HCT116 (cell line): Measurements from ENCODE around the gene KRI1. TPM values are rescaled to one million over a fixed set of nuclear protein-coding genes. Genes with fewer than 3 reads are reported as not detected.

Experiments used
- ATAC-seq: fragments of 200-7000 bp; cut with Tn5 transposase; 2 replicates; pipeline ENCODE4 v1.9.1; 2020; ENCODE audit warnings: mild to moderate bottlenecking, moderate library complexity
- BruUV-seq: library from RNA; stranded (reverse); fragments of 400-500 nt; replicated peaks from 2 replicates; lab custom pipeline; 2021; lab: Mats Ljungman, UMichigan
- CTCF ChIA-PET: fragments of 300-600 bp; sonication (Branson Sonifier 250); formaldehyde crosslinking; loops from one replicate; lab custom pipeline; 2021; ENCODE audit warnings: antibody characterized with exemption; lab: Charles Lee
- POLR2A ChIA-PET: fragments of 300-600, 350-600 bp; sonication (Branson Sonifier 250); formaldehyde crosslinking; loops from one replicate; lab custom pipeline; 2021; ENCODE audit warnings: antibody characterized with exemption; lab: Charles Lee
- RAD21 ChIA-PET, 2 experiments: fragments of 300-600 bp; sonication (Branson Sonifier 250); formaldehyde crosslinking; loops; one replicate each; lab custom pipeline; 2023; ENCODE audit warnings: low total read pairs in 2 of 2; ENCODE audit not compliant: uncharacterized antibody in 2 of 2, unreplicated experiment in 2 of 2, low non-redundant PET in 1 of 2; lab: Charles Lee
- DNase-seq: peaks from one replicate; pipeline ENCODE4 v3.0.0-alpha.2; 2010; ENCODE audit warnings: low read depth, low spot score
- H2AFZ ChIP-seq: fragments of 200-600 bp; shearing (Covaris generic), sonication (generic); 2 replicates; pipeline ENCODE4 v1.6.1; 2017; ENCODE audit warnings: low read depth, mixed run types, mixed read lengths, antibody characterized with exemption, low read length; ENCODE audit not compliant: poor library complexity, severe bottlenecking
- H3K27ac ChIP-seq: 2 replicates; pipeline ENCODE4 v1.5.1; 2012; ENCODE audit warnings: low read depth, low read length
- H3K27me3 ChIP-seq: fragments of 200-600 bp; sonication (generic); 2 replicates; pipeline ENCODE4 v1.6.1; 2016; ENCODE audit warnings: mixed run types, low read length, mixed read lengths; ENCODE audit not compliant: insufficient read depth
- H3K36me3 ChIP-seq, 2 experiments: fragments of 200-500 bp in 1 of 2; fragments of 200-600 bp in 1 of 2; sonication (Bioruptor generic) in 1 of 2; sonication (generic) in 1 of 2; 2 replicates each; pipeline versions ENCODE4 v1.5.1 to v1.6.1; 2014 to 2016; ENCODE audit warnings: low read length in 2 of 2, inconsistent platforms in 1 of 2, mixed read lengths in 1 of 2, mixed run types in 1 of 2; ENCODE audit not compliant: insufficient read depth in 2 of 2, control insufficient read depth in 1 of 2
- H3K4me1 ChIP-seq, 2 experiments: fragments of 200-600 bp in 1 of 2; sonication (generic) in 1 of 2; 2 replicates each; pipeline versions ENCODE4 v1.5.1 to v1.6.1; 2012 to 2017; ENCODE audit warnings: low read length in 2 of 2, inconsistent platforms in 1 of 2, mild to moderate bottlenecking in 1 of 2, mixed read lengths in 1 of 2, mixed run types in 1 of 2, moderate library complexity in 1 of 2; ENCODE audit not compliant: insufficient read depth in 2 of 2, control insufficient read depth in 1 of 2
- H3K4me2 ChIP-seq: fragments of 200-600 bp; sonication (generic); 2 replicates; pipeline ENCODE4 v1.6.1; 2017; ENCODE audit warnings: mixed run types, low read length, mixed read lengths
- H3K4me3 ChIP-seq, 2 experiments: fragments of 200-600 bp in 1 of 2; sonication (generic) in 1 of 2; replicated peaks in 1 of 2; 2 replicates each; pipeline ENCODE4 v1.5.1; 2011 to 2016; ENCODE audit warnings: low read length in 2 of 2, control low read depth in 1 of 2, low read depth in 1 of 2, mild to moderate bottlenecking in 1 of 2, mixed read lengths in 1 of 2, mixed run types in 1 of 2
- H3K79me2 ChIP-seq: fragments of 200-600 bp; sonication (generic); 2 replicates; pipeline ENCODE4 v1.6.1; 2017; ENCODE audit warnings: mild to moderate bottlenecking, mixed run types, low read length, moderate library complexity, mixed read lengths; ENCODE audit not compliant: insufficient read depth
- H3K9ac ChIP-seq: fragments of 200-600 bp; sonication (generic); 2 replicates; pipeline ENCODE4 v1.6.1; 2016; ENCODE audit warnings: low read length, mixed read lengths
- H3K9me2 ChIP-seq: fragments of 200-600 bp; sonication (generic), shearing (Covaris generic); 2 replicates; pipeline ENCODE4 v1.6.1; 2017; ENCODE audit warnings: mixed run types, mild to moderate bottlenecking, moderate library complexity; ENCODE audit not compliant: insufficient read depth
- H3K9me3 ChIP-seq, 2 experiments: fragments of 200-500 bp in 1 of 2; fragments of 200-600 bp in 1 of 2; sonication (Bioruptor generic) in 1 of 2; sonication (generic) in 1 of 2; 2 replicates each; pipeline ENCODE4 v1.6.1; 2014 to 2017; ENCODE audit warnings: low read length in 2 of 2, mixed read lengths in 2 of 2, inconsistent platforms in 1 of 2, low read depth in 1 of 2, mild to moderate bottlenecking in 1 of 2, mixed run types in 1 of 2, moderate library complexity in 1 of 2; ENCODE audit not compliant: control insufficient read depth in 1 of 2, insufficient read depth in 1 of 2
- H4K20me1 ChIP-seq: fragments of 200-600 bp; sonication (generic), shearing (Covaris generic); 2 replicates; pipeline ENCODE4 v1.6.1; 2017; ENCODE audit warnings: mixed run types, mild to moderate bottlenecking, moderate library complexity; ENCODE audit not compliant: insufficient read depth
- CBX3 ChIP-seq: IDR thresholded peaks from 2 replicates; pipeline ENCODE4 v1.6.1; 2012; ENCODE audit warnings: low read depth
- EZH2 ChIP-seq: fragments of 200-600 bp; sonication (generic); IDR thresholded peaks from 2 replicates; pipeline ENCODE4 v1.6.1; 2017; ENCODE audit warnings: antibody characterized with exemption, mixed run types
- FOSL1 ChIP-seq: IDR thresholded peaks from 2 replicates; pipeline ENCODE4 v1.6.1; 2012; ENCODE audit warnings: low read depth
- MAX ChIP-seq: IDR thresholded peaks from 2 replicates; pipeline ENCODE4 v1.6.1; 2012
- POLR2AphosphoS5 ChIP-seq: IDR thresholded peaks from 2 replicates; pipeline ENCODE4 v1.6.1; 2011; ENCODE audit warnings: mild to moderate bottlenecking, low read depth, low read length, moderate library complexity
- SIN3A ChIP-seq: IDR thresholded peaks from 2 replicates; pipeline ENCODE4 v1.6.1; 2012; ENCODE audit warnings: low read depth
- SP1 ChIP-seq: IDR thresholded peaks from 2 replicates; pipeline ENCODE4 v1.6.1; 2012; ENCODE audit warnings: low read depth
- YY1 ChIP-seq: IDR thresholded peaks from 2 replicates; pipeline ENCODE4 v1.6.1; 2011; ENCODE audit warnings: low read length, low read depth, moderate library complexity, mild to moderate bottlenecking; ENCODE audit not compliant: insufficient replicate concordance; ENCODE audit errors: extremely low read depth
- ZBTB33 ChIP-seq: IDR thresholded peaks from 2 replicates; pipeline ENCODE4 v1.6.1; 2011; ENCODE audit warnings: mild to moderate bottlenecking, low read length, moderate library complexity; ENCODE audit not compliant: insufficient replicate concordance; ENCODE audit errors: extremely low read depth
- ZFX ChIP-seq: fragments of 450-650 bp; IDR thresholded peaks from 2 replicates; pipeline ENCODE4 v1.6.1; 2017
- intact Hi-C: fragments of 100-400 bp; cut with micrococcal nuclease; formaldehyde crosslinking; loops from 2 replicates; pipeline ENCODE4 v1.10.0; 2022
- total RNA-seq: library from RNA; stranded (reverse); gene quantifications from one replicate; pipeline ENCODE4 v1.2.1, GENCODE V29; 2021; ENCODE audit not compliant: unreplicated experiment

The KRI1 gene
- total RNA-seq, 1 experiment from 2014 or later = 44.0 TPM

- intact Hi-C loops = loop anchor here (2.0 to 5.0 kb wide), 4 partner anchors 24 to 167 kb away; partner anchors contain the start of genes CDC37, ILF3 and KEAP1
- no peak for TF ChIP-seq CBX3
- TF ChIP-seq MAX = peak; percentile 60
- TF ChIP-seq POLR2AphosphoS5 = peak; percentile 48
- peak; percentile 46; the same call in 1 of the 2 replicates for TF ChIP-seq ZFX
- peak; percentile 96 for TF ChIP-seq SIN3A
- no peak for TF ChIP-seq ZBTB33
- TF ChIP-seq YY1 = peak; percentile 32
- peak; percentile 91 for TF ChIP-seq SP1
- TF ChIP-seq EZH2 = no peak
- TF ChIP-seq FOSL1 = no peak
- TSS peak; percentile 98 for BruUV-seq
- ATAC-seq = peak; percentile 84
- no peaks in the 10 kb centered on the region for H3K9me2 ChIP-seq
- RAD21 ChIA-PET = no interaction called here
- peak within 1 kb of the TSS; percentile 95 for H3K27ac ChIP-seq
- H4K20me1 ChIP-seq = no peaks in the 10 kb centered on the region
- H3K27me3 ChIP-seq = no peaks in the 10 kb centered on the region
- H3K4me3 ChIP-seq = peak within 1 kb of the TSS; percentile 80 to 84
- POLR2A ChIA-PET = no interaction called here
- DNase-seq = peak; percentile 98
- CTCF ChIA-PET = interaction anchor here (1.2 to 2.4 kb wide), 4 partner anchors 12 to 130 kb away, joined by 3 to 7 read pairs (median 5); no protein-coding TSS in a partner anchor
- peaks cover 0 to 5% of the 10 kb centered on the region in 2 experiments; a peak in 1 of 4 replicates for H3K36me3 ChIP-seq
- H2AFZ ChIP-seq = no peak within 1 kb of the TSS
- peaks cover 31 to 55% of the 10 kb centered on the region in 2 experiments for H3K4me1 ChIP-seq
- H3K4me2 ChIP-seq = peak within 1 kb of the TSS; percentile 98
- peaks cover 16% of the 10 kb centered on the region for H3K79me2 ChIP-seq
- no peaks in the 10 kb centered on the region for H3K9me3 ChIP-seq
- peak within 1 kb of the TSS; percentile 99 for H3K9ac ChIP-seq
Observed at GRCh38 chr19:10568826-10569651, 3.2 kb upstream of the KRI1 start, which contains the start of gene CDKN2D. Gene CDKN2D, minus strand, starts transcription at chr19:10568979. Its CDS starts 326 bp downstream, at chr19:10568653.
